Tibial artery (tissue), 4 donors: ENCODE measurements around the gene CCDC27.

Experiments used
- DNase-seq, 2 donors: peaks; one replicate each; pipeline ENCODE4 v3.0.0-alpha.2; 2019
- H3K27ac ChIP-seq, 2 donors: fragments of 200-600 bp; sonication (generic) in 1 of 2; 1 replicate in 1 of 2; 2 replicates in 1 of 2; pipeline ENCODE4 v1.5.1; 2018 to 2019; ENCODE audit warnings: mild to moderate bottlenecking in 1 of 2
- H3K27me3 ChIP-seq, 2 donors: fragments of 200-600 bp; sonication (generic) in 1 of 2; one replicate each; pipeline versions ENCODE4 v1.5.1 to v1.6.0; 2016 to 2019
- H3K36me3 ChIP-seq, 3 donors: fragments of 200-600 bp; sonication (generic) in 2 of 3; one replicate each; pipeline ENCODE4 v1.5.1; 2016 to 2019; ENCODE audit warnings: mild to moderate bottlenecking in 2 of 3
- H3K4me1 ChIP-seq, 4 donors: fragments of 200-600 bp; sonication (generic) in 2 of 4; 1 replicate in 3 of 4; 2 replicates in 1 of 4; pipeline ENCODE4 v1.5.1; 2016 to 2019
- H3K4me3 ChIP-seq, 2 donors: fragments of 200-600 bp; sonication (generic) in 1 of 2; 1 replicate in 1 of 2; 2 replicates in 1 of 2; pipeline ENCODE4 v1.5.1; 2018 to 2019; ENCODE audit warnings: mild to moderate bottlenecking in 2 of 2
- H3K9me3 ChIP-seq, 3 donors: fragments of 200-600 bp; sonication (generic) in 1 of 3; one replicate each; pipeline ENCODE4 v1.5.1; 2016 to 2019
- CTCF ChIP-seq, 2 experiments: fragments of 200-600 bp in 1 of 2; fragments of 450-650 bp in 1 of 2; IDR thresholded peaks; one replicate each; pipeline ENCODE4 v1.5.1; 2017 to 2019; ENCODE audit warnings: antibody characterized with exemption in 2 of 2, mild to moderate bottlenecking in 1 of 2, moderate library complexity in 1 of 2
- intact Hi-C: fragments of 100-400 bp; cut with DNase I; formaldehyde crosslinking; loops from one replicate; pipeline ENCODE4 v1.15.0; 2023; ENCODE audit warnings: low total_unique reads

Gene CCDC27

DNA sequence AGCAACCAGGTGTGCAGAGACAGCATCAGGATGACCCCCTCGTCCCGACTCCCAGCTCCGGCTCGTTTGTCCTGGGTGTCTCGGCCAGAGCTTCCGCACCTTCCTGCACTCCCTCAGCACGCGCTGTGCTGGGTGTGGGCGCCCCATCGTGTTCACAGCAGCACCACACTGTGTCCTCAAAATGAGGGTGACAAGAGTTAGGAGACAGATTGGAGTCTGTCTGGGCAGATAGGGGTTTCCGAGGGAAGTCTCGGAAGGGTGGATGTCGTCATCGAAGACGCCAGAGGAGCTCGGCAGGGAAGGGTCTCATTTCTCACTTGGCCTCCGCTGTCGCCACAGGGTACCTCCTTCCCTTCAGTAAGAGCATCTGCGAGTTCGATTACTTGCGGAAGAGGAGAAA lies 4.1 kb downstream of the CCDC27 start:
- no peak for TF ChIP-seq CTCF (IDR thresholded peaks at IDR 0.05)
- Histone ChIP-seq H3K27ac (no peak overlapping the region), H3K4me1 (no peaks in the 10 kb centered on the region), H3K4me3 (no peak overlapping the region), H3K36me3 (no peaks in the 10 kb centered on the region), H3K27me3 (peaks cover 0 to 65% of the 10 kb centered on the region in 2 donors), H3K9me3 (no peaks in the 10 kb centered on the region)
- intact Hi-C loops, result no loop called here
- no peak for DNase-seq

- no peak for DNase-seq
- Histone ChIP-seq H3K4me1 (no peaks in the 10 kb centered on the region), H3K4me3 (no peak overlapping the region), H3K27me3 (peaks cover 0 to 68% of the 10 kb centered on the region in 2 donors), H3K27ac (no peak overlapping the region), H3K36me3 (no peaks in the 10 kb centered on the region), H3K9me3 (no peaks in the 10 kb centered on the region)
- TF ChIP-seq CTCF (IDR thresholded peaks at IDR 0.05), result no peak
- intact Hi-C loops, result no loop called here
Observed at GRCh38 chr1:3759164-3759563, 6.9 kb downstream of the CCDC27 start.

- no peak for TF ChIP-seq CTCF (IDR thresholded peaks at IDR 0.05)
- intact Hi-C loops, result no loop called here
Observed at GRCh38 chr1:3759796-3760195, 7.5 kb downstream of the CCDC27 start.

GRCh38 chr1:3761296-3762010 lies 9.2 kb downstream of the CCDC27 start:
- Histone ChIP-seq H3K9me3 (no peaks in the 10 kb centered on the region), H3K27ac (no peak overlapping the region), H3K4me1 (no peaks in the 10 kb centered on the region), H3K36me3 (no peaks in the 10 kb centered on the region), H3K4me3 (no peak overlapping the region), H3K27me3 (peaks cover 0 to 45% of the 10 kb centered on the region in 2 donors)
- no peak for TF ChIP-seq CTCF (IDR thresholded peaks at IDR 0.05)
- intact Hi-C loops, result no loop called here
- DNase-seq, result no peak

More at GRCh38 chr1:3759796-3760195, 7.5 kb downstream of the CCDC27 start:
- DNase-seq, result no peak
- Histone ChIP-seq H3K36me3 (no peaks in the 10 kb centered on the region), H3K9me3 (no peaks in the 10 kb centered on the region), H3K4me3 (no peak overlapping the region), H3K27ac (no peak overlapping the region), H3K4me1 (no peaks in the 10 kb centered on the region), H3K27me3 (peaks cover 0 to 62% of the 10 kb centered on the region in 2 donors)

DNA sequence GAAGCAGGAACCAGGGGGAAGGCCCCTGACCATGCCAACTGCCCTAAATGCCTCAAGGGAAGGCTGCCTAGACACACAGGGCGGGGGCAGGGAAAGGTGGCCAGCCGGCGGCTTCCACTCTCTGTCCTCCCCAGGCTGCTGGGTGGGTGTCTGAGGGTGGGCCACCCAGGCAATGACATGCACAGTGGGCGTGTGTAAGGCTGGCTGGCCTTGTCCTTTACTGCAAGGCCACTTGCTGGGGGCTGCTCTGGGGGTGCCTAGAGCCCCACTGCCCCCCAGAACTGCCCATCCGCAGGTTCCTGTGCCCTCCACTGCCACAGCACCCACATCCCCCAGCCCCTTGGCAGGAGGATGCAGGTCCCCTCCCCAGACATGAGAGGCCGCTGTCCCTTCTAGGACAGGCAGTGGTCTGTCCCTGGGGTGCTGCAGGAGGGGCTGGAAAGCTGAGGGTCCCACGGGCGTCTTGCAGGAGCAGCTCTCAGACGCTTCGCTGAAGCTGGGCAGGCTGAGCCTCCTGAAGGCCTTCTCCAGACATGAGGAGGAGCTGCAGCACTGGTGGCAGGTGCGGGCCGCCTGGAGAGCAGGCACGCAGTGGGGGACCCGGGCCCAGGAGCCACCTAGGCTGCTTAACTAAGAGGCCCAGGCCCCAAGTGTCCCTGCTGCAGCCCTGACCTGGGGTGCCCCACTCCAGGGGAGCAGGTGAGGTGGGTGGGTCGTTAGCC lies 10.1 kb downstream of the CCDC27 start:
- Histone ChIP-seq H3K36me3 (no peaks in the 10 kb centered on the region), H3K27me3 (peaks cover 0 to 43% of the 10 kb centered on the region in 2 donors), H3K9me3 (no peaks in the 10 kb centered on the region), H3K4me3 (no peak overlapping the region), H3K4me1 (no peaks in the 10 kb centered on the region), H3K27ac (no peak overlapping the region)
- intact Hi-C loops, result no loop called here
- TF ChIP-seq CTCF (IDR thresholded peaks at IDR 0.05), result no peak
- DNase-seq, result no peak
